ENCODE measurements around the gene PKNOX2. TPM values are rescaled to one million over a fixed set of nuclear protein-coding genes. Genes with fewer than 3 reads are reported as not detected.
A peak's percentile ranks its signal among the peaks of the same experiment; 100 is the strongest.

The PKNOX2 gene
- total RNA-seq, 4 donors from 2014 or later = 0.83 to 4.1 (median 2.5) TPM

DNA sequence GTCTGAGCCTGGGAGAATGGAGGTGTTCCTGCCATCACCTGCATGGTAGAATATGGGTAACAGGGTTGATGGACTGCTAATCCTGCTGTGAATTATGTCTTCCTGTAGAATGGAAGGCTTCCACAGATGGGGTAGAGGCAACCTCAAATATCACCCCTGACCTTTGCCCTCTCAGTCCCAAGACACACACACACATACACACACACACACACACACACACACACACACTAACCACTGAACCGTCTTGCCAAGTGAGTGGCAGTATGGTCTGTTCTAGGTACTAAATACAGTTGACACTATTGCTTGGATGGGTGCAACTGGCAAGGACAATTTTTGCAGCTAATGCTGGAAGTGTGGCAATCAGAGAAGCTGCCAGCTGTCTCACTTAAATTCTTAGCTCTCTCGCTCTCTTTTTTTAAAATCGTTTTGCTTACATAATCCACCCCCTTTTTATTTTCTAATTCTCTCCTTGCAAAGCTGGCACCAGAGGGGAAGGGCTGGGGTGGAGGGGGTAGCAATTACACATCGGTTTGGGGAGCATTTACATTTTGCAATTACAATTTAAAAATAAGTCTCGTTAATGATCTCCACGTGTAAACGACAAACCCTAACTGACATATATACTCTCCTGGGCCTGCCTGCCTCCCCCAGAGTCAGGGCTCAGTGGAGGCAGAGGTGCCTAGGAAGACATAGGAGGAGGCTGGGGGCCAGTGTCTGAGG is 169.0 kb downstream of the PKNOX2 start:
- Histone ChIP-seq H3K4me1 (peaks cover 0 to 14% (median 9%) of the 10 kb centered on the region in 4 donors), H3K4me3 (no peak overlapping the region), H3K27ac (replicated peaks in 1 of 4) (no peak overlapping the region), H3K9me3 (no peaks in the 10 kb centered on the region), H3K27me3 (no peaks in the 10 kb centered on the region), H3K36me3 (peaks cover 0 to 6% (median 0%) of the 10 kb centered on the region in 4 donors)
- DNase-seq (ENCODE audit: extremely low spot score) = no peak
- WGBS = 85% methylated on average over 7 of the region's 7 CpGs
- intact Hi-C loops (cut with DNase I) = no loop called here
- TF ChIP-seq, protein P1, sequence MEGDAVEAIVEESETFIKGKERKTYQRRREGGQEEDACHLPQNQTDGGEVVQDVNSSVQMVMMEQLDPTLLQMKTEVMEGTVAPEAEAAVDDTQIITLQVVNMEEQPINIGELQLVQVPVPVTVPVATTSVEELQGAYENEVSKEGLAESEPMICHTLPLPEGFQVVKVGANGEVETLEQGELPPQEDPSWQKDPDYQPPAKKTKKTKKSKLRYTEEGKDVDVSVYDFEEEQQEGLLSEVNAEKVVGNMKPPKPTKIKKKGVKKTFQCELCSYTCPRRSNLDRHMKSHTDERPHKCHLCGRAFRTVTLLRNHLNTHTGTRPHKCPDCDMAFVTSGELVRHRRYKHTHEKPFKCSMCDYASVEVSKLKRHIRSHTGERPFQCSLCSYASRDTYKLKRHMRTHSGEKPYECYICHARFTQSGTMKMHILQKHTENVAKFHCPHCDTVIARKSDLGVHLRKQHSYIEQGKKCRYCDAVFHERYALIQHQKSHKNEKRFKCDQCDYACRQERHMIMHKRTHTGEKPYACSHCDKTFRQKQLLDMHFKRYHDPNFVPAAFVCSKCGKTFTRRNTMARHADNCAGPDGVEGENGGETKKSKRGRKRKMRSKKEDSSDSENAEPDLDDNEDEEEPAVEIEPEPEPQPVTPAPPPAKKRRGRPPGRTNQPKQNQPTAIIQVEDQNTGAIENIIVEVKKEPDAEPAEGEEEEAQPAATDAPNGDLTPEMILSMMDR (IDR thresholded peaks at IDR 0.05) = no peak
- TF ChIP-seq POLR2A (IDR thresholded peaks at IDR 0.05; ENCODE audit: low read depth) (no peak), POLR2AphosphoS5 (IDR thresholded peaks at IDR 0.05) (no peak), EP300 (IDR thresholded peaks at IDR 0.05) (no peak)

DNA sequence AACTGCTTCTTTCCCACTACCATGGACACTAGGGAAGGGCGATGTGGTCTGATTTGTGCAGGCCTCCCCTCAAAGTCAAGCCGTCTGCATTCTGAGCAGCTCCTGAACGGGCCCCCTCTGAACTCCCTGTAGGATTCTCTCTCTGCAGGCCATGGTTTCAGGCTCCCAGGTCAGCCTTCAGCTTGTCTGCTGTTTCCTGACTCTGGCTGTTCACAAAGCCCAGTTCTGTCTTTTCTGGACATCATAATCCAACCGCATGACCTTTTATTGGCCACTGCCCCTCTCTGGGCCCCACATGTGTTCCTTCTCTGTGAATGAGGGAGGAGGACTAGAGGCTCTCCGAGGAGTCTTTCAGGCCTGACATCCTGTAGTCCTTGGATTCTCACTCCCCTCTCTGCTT is 170.6 kb downstream of the PKNOX2 start:
- H3K9me3 ChIP-seq = no peaks in the 10 kb centered on the region
- no peak overlapping the region for H3K4me3 ChIP-seq
- intact Hi-C loops (cut with DNase I) = no loop called here
- H3K36me3 ChIP-seq = peaks cover 0 to 6% (median 0%) of the 10 kb centered on the region in 4 donors
- no peak overlapping the region for H3K27ac ChIP-seq (replicated peaks in 1 of 4)
- H3K4me1 ChIP-seq = peaks cover 0 to 19% (median 13%) of the 10 kb centered on the region in 4 donors
- DNase-seq (ENCODE audit: extremely low spot score) = no peak
- TF ChIP-seq EP300 (IDR thresholded peaks at IDR 0.05) (no peak), POLR2A (IDR thresholded peaks at IDR 0.05; ENCODE audit: low read depth) (no peak), POLR2AphosphoS5 (IDR thresholded peaks at IDR 0.05) (no peak)
- TF ChIP-seq, protein P1 (IDR thresholded peaks at IDR 0.05) = no peak
- H3K27me3 ChIP-seq = no peaks in the 10 kb centered on the region
- WGBS = 83% methylated on average over 5 of the region's 5 CpGs

DNA sequence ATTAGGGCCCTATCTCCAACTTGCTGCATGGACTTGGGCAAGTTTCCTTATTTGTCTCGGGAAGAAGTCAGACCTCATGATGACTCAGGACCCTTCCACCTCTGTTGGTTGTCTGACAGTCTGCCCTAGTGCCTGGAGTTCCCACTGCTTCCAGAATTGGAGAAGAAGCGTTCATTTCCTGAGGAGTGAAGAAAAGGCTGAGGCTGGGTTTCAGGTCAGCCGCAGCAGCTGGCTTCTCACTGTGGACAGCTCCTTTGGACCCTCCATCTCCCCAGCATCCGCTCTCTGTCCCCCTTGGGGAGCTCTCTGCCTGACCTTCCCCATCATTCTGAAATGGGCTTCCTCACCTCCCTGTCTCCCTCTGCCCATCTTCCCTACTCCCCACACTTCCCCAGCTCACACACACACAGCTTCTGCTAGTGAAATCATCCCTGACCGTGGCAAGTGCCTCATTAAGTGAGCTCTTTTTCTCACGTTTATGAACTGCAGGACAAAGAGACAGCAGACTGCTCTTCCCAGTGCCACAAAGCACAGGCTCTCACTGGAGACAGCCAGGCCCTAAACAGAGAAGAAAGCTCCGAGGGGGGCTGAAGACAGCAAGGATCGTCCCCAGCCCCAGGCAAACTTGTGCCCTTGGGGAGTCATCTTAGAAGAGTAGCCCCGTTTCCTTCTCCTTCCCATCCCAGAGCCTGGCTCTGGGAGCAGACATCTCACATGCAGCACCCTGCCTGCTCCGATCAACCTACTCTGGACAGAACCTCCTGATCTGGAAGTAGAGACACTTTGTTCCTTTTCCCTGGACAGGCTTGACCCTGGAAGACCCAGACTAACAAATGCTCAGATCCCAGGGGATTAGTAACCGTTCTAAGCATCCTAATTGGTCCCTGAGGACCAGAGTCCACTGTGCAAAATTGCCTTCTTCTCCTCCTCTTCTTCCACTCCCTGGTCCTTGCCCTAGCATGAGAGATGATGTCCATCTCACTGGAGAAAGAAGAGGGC is 173.6 kb downstream of the PKNOX2 start:
- intact Hi-C loops (cut with DNase I) = no loop called here

More for the DNA sequence above, 173.6 kb downstream of the PKNOX2 start:
- peaks cover 0 to 19% (median 13%) of the 10 kb centered on the region in 4 donors for H3K4me1 ChIP-seq
- H3K27ac ChIP-seq (replicated peaks in 1 of 4) = peak overlapping the region; percentile 18 to 59 (median 42)
- no peak for TF ChIP-seq POLR2AphosphoS5 (IDR thresholded peaks at IDR 0.05)
- TF ChIP-seq, protein P1 (IDR thresholded peaks at IDR 0.05) = no peak
- no peak for TF ChIP-seq POLR2A (IDR thresholded peaks at IDR 0.05; ENCODE audit: low read depth)
- no peak for TF ChIP-seq EP300 (IDR thresholded peaks at IDR 0.05)
- no peak overlapping the region for H3K4me3 ChIP-seq
- 72% methylated on average over 10 of the region's 11 CpGs for WGBS
- DNase-seq (ENCODE audit: extremely low spot score) = no peak
- H3K27me3 ChIP-seq = no peaks in the 10 kb centered on the region
- no peaks in the 10 kb centered on the region for H3K9me3 ChIP-seq
- H3K36me3 ChIP-seq = no peaks in the 10 kb centered on the region

Data from esophagus muscularis mucosa (tissue), 4 donors.